ENCODE data around the gene SIRT6.

SIRT6 gene

GRCh38 chr19:4185413-4186086 is 3.2 kb upstream of the SIRT6 start:
- Histone ChIP-seq H3K4me1 (ENCODE audit: insufficient read depth, low read length) (peaks cover 13% of the 10 kb centered on the region), H3K9ac (ENCODE audit: low read length) (no peak overlapping the region), H3K4me3 (ENCODE audit: low read depth in 1 of 2, low read length in 2 of 2) (no peak overlapping the region), H3K27me3 (ENCODE audit: control insufficient read depth in 1 of 2, insufficient read depth in 2 of 2, low read length in 2 of 2) (peaks cover 0 to 9% of the 10 kb centered on the region in 2 donors), H3K27ac (ENCODE audit: low read depth, low read length) (no peak overlapping the region), H3K9me3 (ENCODE audit: low read length) (no peaks in the 10 kb centered on the region), H3K36me3 (ENCODE audit: insufficient read depth, low read length) (no peaks in the 10 kb centered on the region)

- peaks cover 0 to 9% of the 10 kb centered on the region in 2 donors for H3K27me3 ChIP-seq (ENCODE audit: control insufficient read depth in 1 of 2, insufficient read depth in 2 of 2, low read length in 2 of 2)
- no peaks in the 10 kb centered on the region for H3K9me3 ChIP-seq (ENCODE audit: low read length)
- H3K36me3 ChIP-seq (ENCODE audit: insufficient read depth, low read length): peaks cover 4% of the 10 kb centered on the region
- H3K9ac ChIP-seq (ENCODE audit: low read length): no peak overlapping the region
- no peak overlapping the region for H3K27ac ChIP-seq (ENCODE audit: low read depth, low read length)
- H3K4me3 ChIP-seq (ENCODE audit: low read depth in 1 of 2, low read length in 2 of 2): no peak overlapping the region
- peaks cover 13% of the 10 kb centered on the region for H3K4me1 ChIP-seq (ENCODE audit: insufficient read depth, low read length)
These were observed 2.5 kb upstream of the SIRT6 start for GRCh38 chr19:4184718-4185352.

DNA sequence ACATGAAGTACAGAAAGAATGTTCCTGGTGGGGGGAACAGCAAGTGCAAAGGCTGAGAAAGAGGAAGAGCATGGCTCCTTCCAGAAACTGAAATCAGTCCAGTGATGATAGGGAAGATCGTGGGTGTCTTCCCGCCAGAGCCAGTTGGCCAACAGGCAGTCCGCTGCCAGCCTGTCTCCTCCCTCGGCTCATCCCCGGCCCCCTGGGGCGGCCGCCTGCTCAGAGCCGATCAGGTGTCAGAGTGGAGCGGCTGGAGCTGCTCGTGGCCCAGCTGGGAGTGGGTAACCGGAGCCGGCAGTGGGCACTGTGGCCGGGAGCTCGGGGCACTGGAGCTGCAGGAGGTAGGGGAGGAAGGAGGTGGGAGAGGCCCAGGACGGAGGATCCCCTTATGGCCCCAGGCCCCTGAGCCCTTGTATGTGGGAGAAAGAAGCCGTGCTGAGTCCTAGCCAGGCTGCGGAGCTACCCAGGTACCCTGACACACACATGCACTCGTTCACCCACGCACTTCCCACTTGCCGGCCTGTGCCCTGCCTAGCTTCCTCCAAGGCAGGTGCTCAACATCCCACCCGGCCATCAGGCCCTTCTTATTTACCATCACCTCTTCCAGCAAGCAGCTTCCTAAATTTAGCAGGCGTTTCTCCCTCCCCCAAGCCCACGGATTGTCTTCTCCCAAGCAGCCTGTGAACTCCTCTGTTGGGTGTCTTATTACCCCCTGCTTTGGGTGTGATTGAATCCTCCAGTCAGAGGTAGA is 1.8 kb upstream of the SIRT6 start:
- Histone ChIP-seq H3K4me3 (ENCODE audit: low read depth in 1 of 2, low read length in 2 of 2) (no peak overlapping the region), H3K27me3 (ENCODE audit: control insufficient read depth in 1 of 2, insufficient read depth in 2 of 2, low read length in 2 of 2) (peaks cover 0 to 9% of the 10 kb centered on the region in 2 donors), H3K9ac (ENCODE audit: low read length) (no peak overlapping the region), H3K36me3 (ENCODE audit: insufficient read depth, low read length) (peaks cover 8% of the 10 kb centered on the region), H3K9me3 (ENCODE audit: low read length) (no peaks in the 10 kb centered on the region), H3K27ac (ENCODE audit: low read depth, low read length) (no peak overlapping the region), H3K4me1 (ENCODE audit: insufficient read depth, low read length) (peaks cover 13% of the 10 kb centered on the region)

DNA sequence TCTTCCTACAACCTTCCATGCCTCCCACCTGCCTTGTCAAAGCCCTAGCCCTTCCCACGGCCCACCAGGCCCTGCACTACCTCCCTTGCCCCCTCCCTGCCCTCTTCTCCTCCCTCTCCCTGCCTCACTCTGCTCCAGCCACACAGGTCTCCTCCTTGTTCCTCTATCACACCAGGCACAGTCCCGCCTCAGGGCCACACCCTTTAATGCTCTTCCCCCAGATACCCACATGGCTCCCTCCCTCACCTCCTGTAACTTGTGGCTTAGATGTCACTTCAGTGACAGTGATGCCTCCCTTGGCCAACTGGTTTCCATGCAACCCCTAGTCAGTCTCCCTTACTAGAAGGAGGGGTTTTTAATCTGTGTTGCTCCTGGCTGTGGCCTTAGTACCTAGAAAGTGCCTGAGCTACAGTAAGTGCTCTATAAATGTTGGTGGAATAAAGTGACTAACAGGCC is 1.3 kb downstream of the SIRT6 start:
- no peaks in the 10 kb centered on the region for H3K9me3 ChIP-seq (ENCODE audit: low read length)

DNA sequence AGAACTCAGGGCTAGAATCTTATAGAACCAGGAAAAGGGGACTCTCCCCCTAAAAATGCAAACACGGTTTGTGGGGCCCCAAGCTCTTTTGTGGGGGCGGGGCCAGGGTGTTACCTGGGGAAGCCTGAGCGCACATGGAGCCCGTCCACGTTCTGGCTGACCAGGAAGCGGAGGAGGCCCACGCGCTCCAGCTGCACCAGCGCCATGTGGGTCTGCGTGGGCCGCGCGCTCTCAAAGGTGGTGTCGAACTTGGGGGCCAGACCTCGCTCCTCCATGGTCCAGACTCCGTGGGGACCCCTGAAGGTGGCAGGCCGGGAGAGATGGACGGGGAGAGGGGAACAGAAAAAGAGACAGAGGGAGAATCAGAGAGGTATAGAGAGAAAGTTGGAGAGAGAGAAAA is 3.4 kb downstream of the SIRT6 start:
- Histone ChIP-seq H3K9ac (ENCODE audit: low read length) (no peak overlapping the region), H3K9me3 (ENCODE audit: low read length) (no peaks in the 10 kb centered on the region), H3K36me3 (ENCODE audit: insufficient read depth, low read length) (peaks cover 24% of the 10 kb centered on the region), H3K4me1 (ENCODE audit: insufficient read depth, low read length) (peaks cover 13% of the 10 kb centered on the region), H3K4me3 (ENCODE audit: low read depth in 1 of 2, low read length in 2 of 2) (no peak overlapping the region), H3K27ac (ENCODE audit: low read depth, low read length) (no peak overlapping the region), H3K27me3 (ENCODE audit: control insufficient read depth in 1 of 2, insufficient read depth in 2 of 2, low read length in 2 of 2) (peaks cover 0 to 2% of the 10 kb centered on the region in 2 donors)

More for the DNA sequence above, 1.3 kb downstream of the SIRT6 start:
- Histone ChIP-seq H3K4me1 (ENCODE audit: insufficient read depth, low read length) (peaks cover 13% of the 10 kb centered on the region), H3K27ac (ENCODE audit: low read depth, low read length) (no peak overlapping the region), H3K27me3 (ENCODE audit: control insufficient read depth in 1 of 2, insufficient read depth in 2 of 2, low read length in 2 of 2) (peaks cover 0 to 4% of the 10 kb centered on the region in 2 donors), H3K4me3 (ENCODE audit: low read depth in 1 of 2, low read length in 2 of 2) (no peak overlapping the region), H3K36me3 (ENCODE audit: insufficient read depth, low read length) (peaks cover 14% of the 10 kb centered on the region), H3K9ac (ENCODE audit: low read length) (no peak overlapping the region)

GRCh38 chr19:4177146-4177545 is 5.2 kb downstream of the SIRT6 start:
- Histone ChIP-seq H3K4me3 (ENCODE audit: low read depth in 1 of 2, low read length in 2 of 2) (no peak overlapping the region), H3K27ac (ENCODE audit: low read depth, low read length) (no peak overlapping the region), H3K27me3 (ENCODE audit: control insufficient read depth in 1 of 2, insufficient read depth in 2 of 2, low read length in 2 of 2) (peaks cover 0 to 4% of the 10 kb centered on the region in 2 donors), H3K9me3 (ENCODE audit: low read length) (no peaks in the 10 kb centered on the region), H3K36me3 (ENCODE audit: insufficient read depth, low read length) (peaks cover 24% of the 10 kb centered on the region), H3K4me1 (ENCODE audit: insufficient read depth, low read length) (peaks cover 9% of the 10 kb centered on the region), H3K9ac (ENCODE audit: low read length) (no peak overlapping the region)

- Histone ChIP-seq H3K9ac (ENCODE audit: low read length) (no peak overlapping the region), H3K36me3 (ENCODE audit: insufficient read depth, low read length) (peaks cover 24% of the 10 kb centered on the region), H3K4me1 (ENCODE audit: insufficient read depth, low read length) (no peaks in the 10 kb centered on the region), H3K27ac (ENCODE audit: low read depth, low read length) (no peak overlapping the region), H3K9me3 (ENCODE audit: low read length) (no peaks in the 10 kb centered on the region), H3K27me3 (ENCODE audit: control insufficient read depth in 1 of 2, insufficient read depth in 2 of 2, low read length in 2 of 2) (peaks cover 0 to 12% of the 10 kb centered on the region in 2 donors), H3K4me3 (ENCODE audit: low read depth in 1 of 2, low read length in 2 of 2) (no peak overlapping the region)
These were observed 6.8 kb downstream of the SIRT6 start for GRCh38 chr19:4175669-4175931.

GRCh38 chr19:4174895-4175668 is 7.3 kb downstream of the SIRT6 start:
- H3K27ac ChIP-seq (ENCODE audit: low read depth, low read length): no peak overlapping the region
- no peaks in the 10 kb centered on the region for H3K9me3 ChIP-seq (ENCODE audit: low read length)
- no peak overlapping the region for H3K9ac ChIP-seq (ENCODE audit: low read length)
- H3K27me3 ChIP-seq (ENCODE audit: control insufficient read depth in 1 of 2, insufficient read depth in 2 of 2, low read length in 2 of 2): peaks cover 0 to 12% of the 10 kb centered on the region in 2 donors
- peaks cover 22% of the 10 kb centered on the region for H3K36me3 ChIP-seq (ENCODE audit: insufficient read depth, low read length)
- no peak overlapping the region for H3K4me3 ChIP-seq (ENCODE audit: low read depth in 1 of 2, low read length in 2 of 2)
- no peaks in the 10 kb centered on the region for H3K4me1 ChIP-seq (ENCODE audit: insufficient read depth, low read length)

GRCh38 chr19:4174213-4174894 is 8.0 kb downstream of the SIRT6 start:
- no peak overlapping the region for H3K9ac ChIP-seq (ENCODE audit: low read length)
- no peaks in the 10 kb centered on the region for H3K4me1 ChIP-seq (ENCODE audit: insufficient read depth, low read length)
- H3K9me3 ChIP-seq (ENCODE audit: low read length): no peaks in the 10 kb centered on the region
- peaks cover 16% of the 10 kb centered on the region for H3K36me3 ChIP-seq (ENCODE audit: insufficient read depth, low read length)
- H3K27ac ChIP-seq (ENCODE audit: low read depth, low read length): no peak overlapping the region
- peaks cover 0 to 12% of the 10 kb centered on the region in 2 donors for H3K27me3 ChIP-seq (ENCODE audit: control insufficient read depth in 1 of 2, insufficient read depth in 2 of 2, low read length in 2 of 2)
- no peak overlapping the region for H3K4me3 ChIP-seq (ENCODE audit: low read depth in 1 of 2, low read length in 2 of 2)

GRCh38 chr19:4173479-4174212 is 8.7 kb downstream of the SIRT6 start:
- peaks cover 0 to 12% of the 10 kb centered on the region in 2 donors for H3K27me3 ChIP-seq (ENCODE audit: control insufficient read depth in 1 of 2, insufficient read depth in 2 of 2, low read length in 2 of 2)
- H3K27ac ChIP-seq (ENCODE audit: low read depth, low read length): no peak overlapping the region
- H3K9ac ChIP-seq (ENCODE audit: low read length): no peak overlapping the region

More at GRCh38 chr19:4173479-4174212, 8.7 kb downstream of the SIRT6 start:
- Histone ChIP-seq H3K9me3 (ENCODE audit: low read length) (no peaks in the 10 kb centered on the region), H3K36me3 (ENCODE audit: insufficient read depth, low read length) (peaks cover 16% of the 10 kb centered on the region), H3K4me1 (ENCODE audit: insufficient read depth, low read length) (no peaks in the 10 kb centered on the region), H3K4me3 (ENCODE audit: low read depth in 1 of 2, low read length in 2 of 2) (no peak overlapping the region)

Measured in muscle layer of colon (tissue), 2 donors.